H9 (cell line): ENCODE measurements around the gene SERPINB2. TPM values are rescaled to one million over a fixed set of nuclear protein-coding genes. Genes with fewer than 3 reads are reported as not detected.

Experiments
- DNase-seq: peaks from one replicate; pipeline ENCODE4 v3.0.0-alpha.2; 2017
- H2AFZ ChIP-seq: one replicate; pipeline ENCODE4 v1.6.1; 2013; ENCODE audit warnings: mild to moderate bottlenecking, low read length, control low read depth, moderate library complexity
- H2AK5ac ChIP-seq: 2 replicates; pipeline ENCODE4 v1.6.1; 2013; ENCODE audit warnings: low read length, control low read depth, mixed read lengths; ENCODE audit not compliant: insufficient read length
- H2BK120ac ChIP-seq: one replicate; pipeline ENCODE4 v1.6.1; 2013; ENCODE audit warnings: low read depth, mild to moderate bottlenecking, low read length, control low read depth, inconsistent platforms; ENCODE audit not compliant: poor library complexity, severe bottlenecking
- H2BK12ac ChIP-seq: 2 replicates; pipeline ENCODE4 v1.6.1; 2013; ENCODE audit warnings: low read length, control low read depth, mixed read lengths, low read depth; ENCODE audit not compliant: insufficient read length
- H2BK15ac ChIP-seq: 2 replicates; pipeline ENCODE4 v1.6.1; 2013; ENCODE audit warnings: low read depth, low read length, control low read depth
- H2BK20ac ChIP-seq: one replicate; pipeline ENCODE4 v1.6.1; 2013; ENCODE audit warnings: low read depth, mild to moderate bottlenecking, low read length, control low read depth, inconsistent platforms; ENCODE audit not compliant: poor library complexity, severe bottlenecking
- H2BK5ac ChIP-seq: 2 replicates; pipeline ENCODE4 v1.6.1; 2013; ENCODE audit warnings: low read length, control low read depth, mixed read lengths; ENCODE audit not compliant: insufficient read length
- H3K14ac ChIP-seq: 2 replicates; pipeline ENCODE4 v1.6.1; 2013; ENCODE audit warnings: low read length, control low read depth; ENCODE audit not compliant: insufficient read depth
- H3K18ac ChIP-seq: 2 replicates; pipeline ENCODE4 v1.6.1; 2013; ENCODE audit warnings: low read depth, mild to moderate bottlenecking, mixed read lengths, low read length, control low read depth; ENCODE audit not compliant: insufficient read length
- H3K23ac ChIP-seq: 2 replicates; pipeline ENCODE4 v1.6.1; 2013; ENCODE audit warnings: low read length, control low read depth, mixed read lengths, low read depth; ENCODE audit not compliant: insufficient read length
- H3K23me2 ChIP-seq: 2 replicates; pipeline ENCODE4 v1.6.1; 2013; ENCODE audit warnings: low read depth, mild to moderate bottlenecking, mixed read lengths, low read length, control low read depth; ENCODE audit not compliant: insufficient read length, poor library complexity, severe bottlenecking
- H3K27ac ChIP-seq: 2 replicates; pipeline ENCODE4 v1.5.1; 2013; ENCODE audit warnings: low read length, control low read depth, mixed read lengths, low read depth; ENCODE audit not compliant: insufficient read length
- H3K27me3 ChIP-seq: 2 replicates; pipeline ENCODE4 v1.6.1; 2013; ENCODE audit warnings: low read length, control low read depth, inconsistent platforms; ENCODE audit not compliant: insufficient read depth
- H3K4ac ChIP-seq: 2 replicates; pipeline ENCODE4 v1.6.1; 2013; ENCODE audit warnings: low read depth, mild to moderate bottlenecking, control low read depth, inconsistent platforms, low read length, moderate library complexity
- H3K4me1 ChIP-seq: 2 replicates; pipeline ENCODE4 v1.6.1; 2013; ENCODE audit warnings: low read length, control low read depth, inconsistent platforms; ENCODE audit not compliant: insufficient read depth
- H3K4me2 ChIP-seq: 2 replicates; pipeline ENCODE4 v1.6.1; 2013; ENCODE audit warnings: low read length, control low read depth, mixed read lengths; ENCODE audit not compliant: insufficient read length, insufficient read depth
- H3K56ac ChIP-seq: 2 replicates; pipeline ENCODE4 v1.6.1; 2013; ENCODE audit warnings: low read depth, mild to moderate bottlenecking, mixed read lengths, low read length, control low read depth; ENCODE audit not compliant: insufficient read length
- H3K79me1 ChIP-seq: 2 replicates; pipeline ENCODE4 v1.6.1; 2013; ENCODE audit warnings: low read depth, mild to moderate bottlenecking, moderate library complexity, low read length, control low read depth, inconsistent platforms; ENCODE audit not compliant: insufficient read depth, poor library complexity, severe bottlenecking
- H3K79me2 ChIP-seq: 2 replicates; pipeline ENCODE4 v1.6.1; 2013; ENCODE audit warnings: low read length, control low read depth, inconsistent platforms; ENCODE audit not compliant: insufficient read depth
- H3K9ac ChIP-seq: 2 replicates; pipeline ENCODE4 v1.6.1; 2013; ENCODE audit warnings: low read length, control low read depth, mixed read lengths; ENCODE audit not compliant: insufficient read length; ENCODE audit errors: extremely low read depth
- H3K9me3 ChIP-seq: one replicate; pipeline ENCODE4 v1.6.1; 2013; ENCODE audit warnings: low read depth, low read length, inconsistent platforms; ENCODE audit not compliant: control insufficient read depth
- H3T11ph ChIP-seq: one replicate; pipeline ENCODE4 v1.6.1; 2013; ENCODE audit warnings: mild to moderate bottlenecking, low read length, control low read depth, inconsistent platforms
- H4K20me1 ChIP-seq: one replicate; pipeline ENCODE4 v1.6.1; 2013; ENCODE audit not compliant: control insufficient read depth, insufficient read length, insufficient read depth
- H4K5ac ChIP-seq: 2 replicates; pipeline ENCODE4 v1.6.1; 2013; ENCODE audit warnings: low read depth, mild to moderate bottlenecking, mixed read lengths, low read length, control low read depth; ENCODE audit not compliant: insufficient read length
- H4K8ac ChIP-seq: replicated peaks from 2 replicates; pipeline ENCODE4 v1.6.1; 2013; ENCODE audit warnings: low read length, control low read depth, mixed read lengths, low read depth; ENCODE audit not compliant: insufficient read length
- H4K91ac ChIP-seq: 2 replicates; pipeline ENCODE4 v1.6.1; 2013; ENCODE audit warnings: low read depth, mild to moderate bottlenecking, moderate library complexity, mixed read lengths, low read length, control low read depth; ENCODE audit not compliant: insufficient read length
- H3K27ac Mint-ChIP-seq, 3 experiments: 2 replicates in 2 of 3; 3 replicates in 1 of 3; pipeline ENCODE4 v1.8.0; 2020 to 2021; ENCODE audit warnings: mixed read lengths in 3 of 3, mild to moderate bottlenecking in 1 of 3, moderate library complexity in 1 of 3
- H3K27me3 Mint-ChIP-seq: 2 replicates; pipeline ENCODE4 v1.8.0; 2021; ENCODE audit warnings: low read depth, mild to moderate bottlenecking, moderate library complexity, mixed read lengths
- H3K36me3 Mint-ChIP-seq, 3 experiments: 2 replicates in 2 of 3; 3 replicates in 1 of 3; pipeline ENCODE4 v1.8.0; 2020 to 2021; ENCODE audit warnings: low read depth in 3 of 3, mixed read lengths in 3 of 3; ENCODE audit not compliant: insufficient read depth in 1 of 3
- H3K4me1 Mint-ChIP-seq, 2 experiments: 2 replicates each; pipeline ENCODE4 v1.8.0; 2020; ENCODE audit warnings: mixed read lengths in 2 of 2
- H3K4me3 Mint-ChIP-seq, 2 experiments: 2 replicates in 1 of 2; 3 replicates in 1 of 2; pipeline ENCODE4 v1.8.0; 2020 to 2021; ENCODE audit warnings: mild to moderate bottlenecking in 2 of 2, mixed read lengths in 2 of 2, moderate library complexity in 1 of 2
- H3K9me3 Mint-ChIP-seq, 2 experiments: 2 replicates in 1 of 2; 3 replicates in 1 of 2; pipeline ENCODE4 v1.8.0; 2020; ENCODE audit warnings: mild to moderate bottlenecking in 2 of 2, mixed read lengths in 2 of 2, moderate library complexity in 1 of 2
- total RNA-seq: library from RNA; stranded (reverse); gene quantifications from 2 replicates; pipeline ENCODE4 v1.2.1, GENCODE V29; 2021
- TF ChIP-seq, protein P1 (sequence below): fragments of 200-600 bp; sonication (generic); conservative IDR thresholded peaks from 3 replicates; pipeline ENCODE4 v1.8.0; 2021; ENCODE audit warnings: antibody characterized with exemption, mild to moderate bottlenecking

SERPINB2 gene
- total RNA-seq, 1 experiment from 2014 or later = not detected

DNA sequence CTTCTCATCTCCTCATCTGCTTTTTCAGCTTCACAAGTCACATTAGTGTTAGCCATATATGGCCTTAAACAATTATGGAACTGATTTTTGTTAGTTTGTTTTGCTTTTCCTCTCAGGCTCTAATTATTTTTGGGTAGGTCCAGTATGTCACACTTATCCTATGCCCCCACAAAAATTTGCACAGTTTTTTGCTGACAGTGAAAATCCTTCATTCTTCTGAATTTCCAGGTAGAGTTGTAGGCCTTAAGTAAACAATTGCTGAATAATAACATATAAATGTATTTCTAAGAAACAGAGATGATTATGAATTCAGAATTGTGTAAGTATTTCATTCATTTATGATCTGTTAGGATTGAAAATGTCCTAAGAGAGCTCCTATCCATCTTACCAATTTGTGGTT, 11.7 kb downstream of the SERPINB2 start:
- Histone ChIP-seq H3K9me3 (no peaks in the 10 kb centered on the region), H3K18ac (no peak overlapping the region), H4K8ac (no peak overlapping the region), H3K27me3 (no peaks in the 10 kb centered on the region), H3K79me2 (no peaks in the 10 kb centered on the region), H2AK5ac (no peak overlapping the region), H3K79me1 (no peaks in the 10 kb centered on the region), H2BK12ac (no peak overlapping the region), H3K4ac (no peak overlapping the region), H3T11ph (no peak overlapping the region), H3K23me2 (no peaks in the 10 kb centered on the region), H4K20me1 (no peaks in the 10 kb centered on the region), H2BK120ac (no peak overlapping the region), H3K27ac (no peak overlapping the region), H4K5ac (no peak overlapping the region), H2BK15ac (no peak overlapping the region), H3K4me2 (no peak overlapping the region), H3K56ac (no peak overlapping the region), H4K91ac (no peak overlapping the region), H3K23ac (no peak overlapping the region), H3K9ac (no peak overlapping the region), H2BK5ac (no peak overlapping the region), H3K14ac (no peak overlapping the region), H2BK20ac (no peak overlapping the region), H2AFZ (no peak overlapping the region), H3K4me1 (no peaks in the 10 kb centered on the region)
- H3K27ac Mint-ChIP-seq = no peak overlapping the region
- TF ChIP-seq, protein P1, sequence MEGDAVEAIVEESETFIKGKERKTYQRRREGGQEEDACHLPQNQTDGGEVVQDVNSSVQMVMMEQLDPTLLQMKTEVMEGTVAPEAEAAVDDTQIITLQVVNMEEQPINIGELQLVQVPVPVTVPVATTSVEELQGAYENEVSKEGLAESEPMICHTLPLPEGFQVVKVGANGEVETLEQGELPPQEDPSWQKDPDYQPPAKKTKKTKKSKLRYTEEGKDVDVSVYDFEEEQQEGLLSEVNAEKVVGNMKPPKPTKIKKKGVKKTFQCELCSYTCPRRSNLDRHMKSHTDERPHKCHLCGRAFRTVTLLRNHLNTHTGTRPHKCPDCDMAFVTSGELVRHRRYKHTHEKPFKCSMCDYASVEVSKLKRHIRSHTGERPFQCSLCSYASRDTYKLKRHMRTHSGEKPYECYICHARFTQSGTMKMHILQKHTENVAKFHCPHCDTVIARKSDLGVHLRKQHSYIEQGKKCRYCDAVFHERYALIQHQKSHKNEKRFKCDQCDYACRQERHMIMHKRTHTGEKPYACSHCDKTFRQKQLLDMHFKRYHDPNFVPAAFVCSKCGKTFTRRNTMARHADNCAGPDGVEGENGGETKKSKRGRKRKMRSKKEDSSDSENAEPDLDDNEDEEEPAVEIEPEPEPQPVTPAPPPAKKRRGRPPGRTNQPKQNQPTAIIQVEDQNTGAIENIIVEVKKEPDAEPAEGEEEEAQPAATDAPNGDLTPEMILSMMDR = no peak
- no peak overlapping the region for H3K4me3 Mint-ChIP-seq
- no peak for DNase-seq
- no peaks in the 10 kb centered on the region for H3K4me1 Mint-ChIP-seq
- H3K27me3 Mint-ChIP-seq = peaks cover 1% of the 10 kb centered on the region; the same call in 1 of the 2 replicates
- H3K9me3 Mint-ChIP-seq = peaks cover 0 to 3% of the 10 kb centered on the region in 2 experiments; a peak in 1 of 5 replicates
- H3K36me3 Mint-ChIP-seq = no peaks in the 10 kb centered on the region; a peak in 1 of 7 replicates
